ENCODE results near the gene STIMATE.

STIMATE gene

DNA sequence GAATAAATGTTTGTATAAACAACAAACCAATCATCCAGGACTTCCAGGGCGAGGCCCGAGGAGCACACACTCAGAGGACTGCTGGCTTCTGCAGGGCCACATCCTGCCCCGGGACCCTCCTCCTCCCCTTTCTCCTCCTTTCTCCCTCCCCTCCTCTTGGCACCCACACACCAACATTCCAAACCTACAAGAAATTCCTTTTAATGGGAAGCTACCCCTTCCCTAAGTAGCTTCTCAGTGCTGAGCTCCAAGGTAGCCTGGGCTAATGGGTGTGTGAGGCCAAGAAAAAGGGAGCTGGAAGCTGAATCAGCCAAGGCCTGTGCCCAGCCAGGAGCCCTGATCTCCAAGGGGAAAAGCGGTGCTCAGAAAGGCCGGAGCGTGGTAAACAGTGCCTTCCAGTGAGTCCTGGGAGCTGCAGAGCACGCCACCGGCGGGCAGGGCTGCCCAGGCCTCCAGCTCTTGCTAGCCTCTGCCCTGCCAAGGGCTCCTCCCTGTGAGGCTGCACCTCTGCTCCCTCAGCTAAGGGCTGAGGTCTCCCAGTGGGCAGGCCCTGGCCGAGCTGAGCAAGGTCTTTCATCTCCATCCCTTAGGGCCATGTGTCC is 98.9 kb downstream of the STIMATE start:
- Histone ChIP-seq H3K9ac (ENCODE audit: low read depth, low read length) (no peak overlapping the region), H3K9me3 (ENCODE audit: insufficient read depth, low read depth, low read length) (no peaks in the 10 kb centered on the region), H3K4me1 (ENCODE audit: insufficient read depth, low read length) (no peaks in the 10 kb centered on the region), H3K4me3 (ENCODE audit: low read length) (no peak overlapping the region), H3K36me3 (ENCODE audit: insufficient read depth, low read length) (no peaks in the 10 kb centered on the region), H3K27me3 (ENCODE audit: insufficient read depth, low read length) (no peaks in the 10 kb centered on the region), H3K27ac (ENCODE audit: low read depth, low read length) (no peak overlapping the region)
- 93% methylated on average over 10 of the region's 10 CpGs for WGBS

DNA sequence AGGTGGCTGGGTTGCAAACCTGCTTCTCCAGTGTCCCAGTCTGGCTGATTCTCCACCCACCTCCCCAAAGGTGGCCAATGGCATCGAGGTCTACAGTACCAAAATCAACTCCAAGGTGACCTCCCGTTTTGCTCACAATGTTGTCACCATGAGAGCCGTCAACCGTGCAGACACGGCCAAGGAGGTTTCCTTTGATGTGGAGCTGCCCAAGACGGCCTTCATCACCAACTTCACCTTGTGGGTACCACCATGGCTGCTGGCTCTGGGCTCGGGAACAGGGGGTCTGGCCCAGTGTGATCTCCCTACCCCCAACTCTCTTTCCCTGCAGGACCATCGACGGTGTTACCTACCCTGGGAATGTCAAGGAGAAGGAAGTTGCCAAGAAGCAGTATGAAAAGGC is 100.9 kb downstream of the STIMATE start:
- Histone ChIP-seq H3K4me3 (ENCODE audit: low read length) (no peak overlapping the region), H3K27ac (ENCODE audit: low read depth, low read length) (no peak overlapping the region), H3K36me3 (ENCODE audit: insufficient read depth, low read length) (no peaks in the 10 kb centered on the region), H3K4me1 (ENCODE audit: insufficient read depth, low read length) (no peaks in the 10 kb centered on the region), H3K9me3 (ENCODE audit: insufficient read depth, low read depth, low read length) (no peaks in the 10 kb centered on the region), H3K9ac (ENCODE audit: low read depth, low read length) (no peak overlapping the region), H3K27me3 (ENCODE audit: insufficient read depth, low read length) (no peaks in the 10 kb centered on the region)
- WGBS = 95% methylated on average over 9 of the region's 9 CpGs

DNA sequence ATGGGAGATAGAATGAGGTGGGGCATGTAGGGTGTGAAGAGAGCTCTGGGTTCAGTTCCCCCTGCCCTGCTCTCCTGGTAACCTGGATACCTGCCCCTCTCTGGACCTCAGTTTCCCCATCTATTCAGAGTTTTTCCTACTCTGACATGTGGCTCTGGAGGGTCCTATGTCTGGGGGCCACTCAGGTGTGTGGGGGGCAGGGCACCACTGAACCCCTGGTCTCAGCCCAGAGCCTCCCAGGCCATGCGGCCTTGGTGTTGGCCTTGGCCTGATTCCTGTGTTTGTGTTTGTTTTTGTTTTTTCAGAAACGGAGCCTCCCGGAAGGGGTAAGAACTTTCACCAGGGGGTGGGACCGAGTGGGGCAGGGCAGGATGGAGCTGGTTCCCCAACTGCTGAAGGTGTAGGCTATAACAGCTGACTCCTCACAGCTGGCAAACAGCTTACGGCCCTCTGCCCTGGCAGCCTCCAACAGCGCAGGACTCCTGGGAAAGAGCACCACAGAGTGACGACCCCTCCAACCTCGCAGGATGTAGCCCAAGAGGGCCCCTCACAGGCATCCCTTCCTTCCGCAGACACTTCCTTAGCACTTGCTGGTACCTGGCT is 101.9 kb downstream of the STIMATE start:
- Histone ChIP-seq H3K27me3 (ENCODE audit: insufficient read depth, low read length) (no peaks in the 10 kb centered on the region), H3K36me3 (ENCODE audit: insufficient read depth, low read length) (no peaks in the 10 kb centered on the region), H3K27ac (ENCODE audit: low read depth, low read length) (no peak overlapping the region), H3K4me1 (ENCODE audit: insufficient read depth, low read length) (no peaks in the 10 kb centered on the region), H3K9ac (ENCODE audit: low read depth, low read length) (no peak overlapping the region), H3K9me3 (ENCODE audit: insufficient read depth, low read depth, low read length) (no peaks in the 10 kb centered on the region), H3K4me3 (ENCODE audit: low read length) (no peak overlapping the region)
- 87% methylated on average over 9 of the region's 9 CpGs for WGBS

DNA sequence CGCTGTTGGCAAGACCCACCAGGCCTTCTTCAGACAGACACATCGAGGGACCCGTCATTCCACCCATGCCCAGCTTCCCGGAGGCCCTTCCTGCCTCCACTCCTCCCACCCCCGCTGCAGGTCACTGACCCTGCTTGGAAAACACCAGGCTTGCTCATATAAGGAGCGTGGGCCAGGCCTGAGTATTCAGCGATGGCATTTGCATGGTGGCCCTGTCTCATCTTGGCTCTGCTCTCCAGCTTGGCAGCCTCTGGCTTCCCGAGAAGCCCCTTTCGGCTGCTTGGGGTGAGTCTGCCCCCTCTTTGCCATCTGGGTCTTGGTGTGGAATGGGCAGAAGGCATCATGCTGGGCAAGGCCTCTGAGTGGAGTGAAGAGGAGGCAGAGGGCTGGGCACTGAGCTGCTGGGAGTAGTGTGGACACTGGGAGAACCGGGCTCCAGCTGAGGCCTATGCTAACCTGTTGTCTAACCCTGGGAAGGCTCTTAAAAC is 102.7 kb downstream of the STIMATE start, which contains the start of gene ITIH3:
TSS of gene ITIH3 (plus strand) at position 185 of the 488 bp plus-strand sequence. CDS start at position 193, 8 bp downstream.
- no peaks in the 10 kb centered on the region for H3K36me3 ChIP-seq (ENCODE audit: insufficient read depth, low read length)
- 89% methylated on average over 10 of the region's 10 CpGs for WGBS
- H3K4me3 ChIP-seq (ENCODE audit: low read length) = no peak within 1 kb of the TSS
- no peaks in the 10 kb centered on the region for H3K9me3 ChIP-seq (ENCODE audit: insufficient read depth, low read depth, low read length)
- no peak within 1 kb of the TSS for H3K9ac ChIP-seq (ENCODE audit: low read depth, low read length)
- H3K4me1 ChIP-seq (ENCODE audit: insufficient read depth, low read length) = no peaks in the 10 kb centered on the region
- H3K27me3 ChIP-seq (ENCODE audit: insufficient read depth, low read length) = no peaks in the 10 kb centered on the region
- no peak within 1 kb of the TSS for H3K27ac ChIP-seq (ENCODE audit: low read depth, low read length)

DNA sequence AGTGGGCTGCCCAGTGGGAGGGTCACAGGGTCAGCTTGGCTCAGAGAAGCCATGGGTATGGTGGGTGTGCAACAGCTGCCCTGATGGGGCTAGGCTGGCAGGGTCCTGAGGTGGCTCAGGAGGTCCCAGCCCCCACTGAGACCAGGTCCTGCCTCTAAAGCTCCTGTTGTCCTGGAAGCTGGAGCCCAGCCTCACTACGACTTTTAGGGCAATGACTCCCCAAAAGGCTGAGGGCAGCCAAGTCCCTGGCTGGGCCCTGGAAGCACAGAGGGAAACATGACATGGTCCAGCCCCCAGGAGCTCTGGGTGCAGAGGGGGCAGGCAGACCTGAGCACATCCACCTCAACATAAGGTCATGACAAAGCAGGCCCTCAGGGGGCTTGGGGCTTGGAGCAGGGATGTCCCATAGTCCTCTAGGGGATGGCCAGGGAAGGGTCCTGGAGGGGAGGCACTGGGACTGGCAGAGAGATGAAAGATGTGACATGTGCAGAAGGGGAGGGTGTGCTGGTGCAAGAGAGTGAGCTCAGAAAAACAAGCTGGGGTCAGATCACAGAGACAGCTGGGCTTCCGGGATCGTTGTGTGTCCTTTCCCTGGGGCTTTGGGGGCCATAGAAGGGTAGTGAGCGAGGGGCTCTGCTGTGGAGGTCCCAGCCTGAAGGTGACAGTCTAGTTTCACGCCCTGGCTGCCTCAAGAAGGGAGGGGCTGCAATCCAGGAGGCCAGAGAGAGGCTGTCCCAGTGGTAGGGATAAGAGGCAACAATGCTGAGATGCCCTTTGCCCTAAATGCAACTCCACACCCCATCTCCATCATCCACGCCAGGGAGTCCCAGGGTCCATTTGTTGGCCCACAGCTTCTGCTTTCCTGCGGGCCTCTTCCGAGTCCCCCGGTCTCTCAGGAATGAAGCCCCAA is 103.4 kb downstream of the STIMATE start:
- Histone ChIP-seq H3K9ac (ENCODE audit: low read depth, low read length) (no peak overlapping the region), H3K36me3 (ENCODE audit: insufficient read depth, low read length) (no peaks in the 10 kb centered on the region), H3K4me3 (ENCODE audit: low read length) (no peak overlapping the region), H3K9me3 (ENCODE audit: insufficient read depth, low read depth, low read length) (no peaks in the 10 kb centered on the region), H3K4me1 (ENCODE audit: insufficient read depth, low read length) (no peaks in the 10 kb centered on the region), H3K27ac (ENCODE audit: low read depth, low read length) (no peak overlapping the region), H3K27me3 (ENCODE audit: insufficient read depth, low read length) (no peaks in the 10 kb centered on the region)
- 82% methylated on average over 9 of the region's 9 CpGs for WGBS

DNA sequence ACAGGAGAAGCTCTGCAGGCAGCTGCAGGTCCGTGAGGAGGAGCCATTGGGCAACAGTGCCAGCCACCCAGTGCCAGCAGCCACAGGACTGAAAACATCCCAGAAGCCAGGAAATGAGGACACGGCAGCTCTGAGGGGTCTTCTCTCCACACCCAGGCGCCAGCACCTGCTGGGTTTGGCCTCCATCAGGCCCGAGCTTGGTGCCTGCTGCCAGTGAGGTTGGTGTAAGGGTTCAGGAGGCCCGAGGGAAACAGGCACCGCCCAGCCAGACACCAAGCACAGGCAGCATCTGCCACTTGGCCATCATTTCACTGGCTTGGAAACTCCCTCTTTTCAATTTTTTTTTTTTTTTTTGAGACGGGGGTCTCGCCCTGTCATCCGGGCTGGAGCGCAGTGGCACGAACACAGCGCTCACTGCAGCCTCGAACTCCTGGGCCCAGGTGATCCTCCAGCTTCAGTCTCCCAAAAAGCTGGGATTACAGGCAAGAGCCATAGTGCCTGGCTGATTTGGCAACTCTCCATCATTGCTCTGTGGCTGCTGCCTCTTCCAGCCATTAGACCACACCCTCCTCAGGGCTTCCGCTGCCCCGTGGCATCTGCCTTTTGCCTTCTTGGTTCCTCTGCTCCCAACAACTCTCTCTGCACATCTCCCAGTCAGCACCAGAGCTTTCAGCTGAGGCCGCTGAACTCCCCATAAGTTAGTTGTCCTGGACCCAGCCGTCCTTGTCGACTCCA is 104.2 kb downstream of the STIMATE start:
- Histone ChIP-seq H3K27ac (ENCODE audit: low read depth, low read length) (no peak overlapping the region), H3K9me3 (ENCODE audit: insufficient read depth, low read depth, low read length) (no peaks in the 10 kb centered on the region), H3K4me3 (ENCODE audit: low read length) (no peak overlapping the region), H3K4me1 (ENCODE audit: insufficient read depth, low read length) (no peaks in the 10 kb centered on the region), H3K9ac (ENCODE audit: low read depth, low read length) (no peak overlapping the region), H3K36me3 (ENCODE audit: insufficient read depth, low read length) (no peaks in the 10 kb centered on the region), H3K27me3 (ENCODE audit: insufficient read depth, low read length) (no peaks in the 10 kb centered on the region)
- WGBS = 90% methylated on average over 18 of the region's 18 CpGs

DNA sequence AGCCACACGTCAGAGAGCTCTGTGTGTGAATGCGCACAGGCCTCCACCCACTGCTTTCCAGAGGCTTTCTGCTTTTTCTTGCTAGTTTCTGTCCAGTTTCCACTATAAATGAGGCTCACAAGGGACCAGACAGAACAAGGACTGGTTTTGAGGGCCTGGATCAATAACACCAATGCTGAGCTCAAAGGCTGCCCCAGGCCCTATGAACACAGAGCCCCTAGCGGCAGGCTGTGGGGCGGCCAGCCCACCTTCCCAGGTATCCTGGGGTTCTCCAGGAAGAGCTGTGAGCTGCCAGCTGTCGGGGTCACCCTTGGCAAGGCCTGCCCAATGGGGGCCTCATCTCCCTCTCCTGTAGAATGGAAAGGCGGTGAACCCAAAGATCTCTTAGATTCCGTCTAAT is 104.9 kb downstream of the STIMATE start:
- Histone ChIP-seq H3K27me3 (ENCODE audit: insufficient read depth, low read length) (no peaks in the 10 kb centered on the region), H3K36me3 (ENCODE audit: insufficient read depth, low read length) (no peaks in the 10 kb centered on the region), H3K9ac (ENCODE audit: low read depth, low read length) (no peak overlapping the region), H3K27ac (ENCODE audit: low read depth, low read length) (no peak overlapping the region), H3K4me1 (ENCODE audit: insufficient read depth, low read length) (no peaks in the 10 kb centered on the region), H3K9me3 (ENCODE audit: insufficient read depth, low read depth, low read length) (no peaks in the 10 kb centered on the region), H3K4me3 (ENCODE audit: low read length) (no peak overlapping the region)
- WGBS = 81% methylated on average over 7 of the region's 7 CpGs

DNA sequence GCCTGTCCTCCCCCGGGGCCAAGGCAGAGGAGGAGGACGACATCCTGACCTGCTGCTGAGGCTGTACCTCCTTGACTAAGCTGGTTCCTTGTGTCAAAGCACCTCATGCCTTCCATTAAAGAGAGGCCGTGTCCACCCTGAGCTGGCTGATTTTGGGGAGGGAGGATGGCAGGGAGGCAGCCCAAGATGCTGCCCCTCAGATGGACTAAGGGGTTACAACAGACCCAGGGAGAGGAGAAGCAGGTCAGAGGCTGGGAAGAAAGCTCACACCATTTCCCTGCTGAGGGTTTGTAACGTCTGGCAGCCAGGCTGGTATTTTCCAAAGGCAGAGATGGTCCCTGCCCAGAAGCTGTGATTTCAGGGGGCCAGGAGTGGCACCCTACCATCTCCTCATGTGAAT is 105.4 kb downstream of the STIMATE start:
- Histone ChIP-seq H3K36me3 (ENCODE audit: insufficient read depth, low read length) (no peaks in the 10 kb centered on the region), H3K27me3 (ENCODE audit: insufficient read depth, low read length) (no peaks in the 10 kb centered on the region), H3K9ac (ENCODE audit: low read depth, low read length) (no peak overlapping the region), H3K27ac (ENCODE audit: low read depth, low read length) (no peak overlapping the region), H3K4me3 (ENCODE audit: low read length) (no peak overlapping the region), H3K4me1 (ENCODE audit: insufficient read depth, low read length) (no peaks in the 10 kb centered on the region), H3K9me3 (ENCODE audit: insufficient read depth, low read depth, low read length) (no peaks in the 10 kb centered on the region)
- 88% methylated on average over 4 of the region's 4 CpGs for WGBS

DNA sequence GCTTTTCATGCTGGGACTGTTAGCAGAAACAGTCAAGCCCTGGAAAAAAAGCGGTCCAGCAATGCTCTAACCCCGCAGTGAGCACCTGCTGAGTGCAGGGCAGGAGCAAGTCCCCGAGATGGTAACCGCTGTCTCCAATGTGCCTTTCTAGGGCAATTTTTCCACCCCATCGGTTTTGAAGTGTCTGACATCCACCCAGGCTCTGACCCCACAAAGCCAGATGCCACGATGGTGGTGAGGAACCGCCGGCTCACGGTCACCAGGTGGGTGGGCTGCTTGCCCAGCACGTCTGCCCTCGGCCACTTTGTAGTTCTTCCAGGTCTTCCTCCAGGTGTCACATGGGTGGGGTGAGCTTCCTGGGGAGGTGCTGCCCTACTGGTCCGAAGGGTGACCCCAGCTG is 106.0 kb downstream of the STIMATE start:
- no peaks in the 10 kb centered on the region for H3K36me3 ChIP-seq (ENCODE audit: insufficient read depth, low read length)
- H3K27me3 ChIP-seq (ENCODE audit: insufficient read depth, low read length) = no peaks in the 10 kb centered on the region
- H3K4me1 ChIP-seq (ENCODE audit: insufficient read depth, low read length) = no peaks in the 10 kb centered on the region
- H3K9me3 ChIP-seq (ENCODE audit: insufficient read depth, low read depth, low read length) = no peaks in the 10 kb centered on the region
- 89% methylated on average over 12 of the region's 12 CpGs for WGBS
- no peak overlapping the region for H3K27ac ChIP-seq (ENCODE audit: low read depth, low read length)
- H3K9ac ChIP-seq (ENCODE audit: low read depth, low read length) = no peak overlapping the region
- no peak overlapping the region for H3K4me3 ChIP-seq (ENCODE audit: low read length)

DNA sequence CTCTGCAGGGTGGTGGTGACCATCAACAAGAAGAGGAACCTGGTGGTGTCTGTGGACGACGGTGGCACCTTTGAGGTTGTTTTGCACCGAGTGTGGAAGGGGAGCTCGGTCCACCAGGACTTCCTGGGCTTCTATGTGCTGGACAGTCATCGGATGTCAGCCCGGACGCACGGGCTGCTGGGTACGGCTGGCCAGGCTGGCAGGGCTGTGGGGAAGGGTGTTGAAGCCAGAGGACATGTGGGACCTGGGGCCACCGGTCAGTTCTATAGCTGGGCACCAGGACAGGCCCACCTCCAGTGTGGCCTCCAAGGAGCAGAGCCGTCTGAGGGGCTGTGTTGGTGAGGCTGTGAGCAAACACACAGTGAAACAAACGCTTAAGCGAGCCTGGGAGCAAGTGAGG is 106.6 kb downstream of the STIMATE start:
- Histone ChIP-seq H3K4me1 (ENCODE audit: insufficient read depth, low read length) (no peaks in the 10 kb centered on the region), H3K27me3 (ENCODE audit: insufficient read depth, low read length) (no peaks in the 10 kb centered on the region), H3K27ac (ENCODE audit: low read depth, low read length) (no peak overlapping the region), H3K9me3 (ENCODE audit: insufficient read depth, low read depth, low read length) (no peaks in the 10 kb centered on the region), H3K36me3 (ENCODE audit: insufficient read depth, low read length) (no peaks in the 10 kb centered on the region), H3K9ac (ENCODE audit: low read depth, low read length) (no peak overlapping the region), H3K4me3 (ENCODE audit: low read length) (no peak overlapping the region)
- 90% methylated on average over 13 of the region's 13 CpGs for WGBS

DNA sequence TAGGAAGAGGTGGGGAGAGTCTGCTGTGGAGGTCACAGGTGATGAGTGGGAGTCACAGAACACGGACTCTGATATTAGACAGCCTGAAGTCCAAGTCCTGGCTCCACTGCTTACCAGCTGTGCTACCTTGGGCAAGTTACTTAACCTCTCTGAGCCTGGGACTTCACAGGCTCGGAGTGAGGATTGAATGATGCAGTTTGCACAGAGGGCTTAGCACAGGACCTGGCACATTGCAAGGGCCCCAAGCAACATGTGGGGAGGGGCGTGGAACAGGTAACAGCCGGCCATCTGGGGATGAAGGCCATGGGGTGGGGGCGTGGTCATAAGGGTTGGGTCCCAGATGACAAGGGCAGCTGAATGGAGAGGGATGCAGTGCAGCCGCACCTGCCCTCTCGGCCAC is 107.0 kb downstream of the STIMATE start:
- Histone ChIP-seq H3K9me3 (ENCODE audit: insufficient read depth, low read depth, low read length) (no peaks in the 10 kb centered on the region), H3K36me3 (ENCODE audit: insufficient read depth, low read length) (no peaks in the 10 kb centered on the region), H3K27ac (ENCODE audit: low read depth, low read length) (no peak overlapping the region), H3K4me3 (ENCODE audit: low read length) (no peak overlapping the region), H3K9ac (ENCODE audit: low read depth, low read length) (no peak overlapping the region), H3K27me3 (ENCODE audit: insufficient read depth, low read length) (no peaks in the 10 kb centered on the region), H3K4me1 (ENCODE audit: insufficient read depth, low read length) (no peaks in the 10 kb centered on the region)
- 91% methylated on average over 7 of the region's 7 CpGs for WGBS
